ENCODE results near the gene SGSM2.

- TF ChIP-seq CTCF (IDR thresholded peaks at IDR 0.05) (no peak), POLR2A (IDR thresholded peaks at IDR 0.05) (no peak)
Observed at GRCh38 chr17:2354311-2354710, 17.0 kb downstream of the SGSM2 start.
